Neural progenitor cell (in vitro differentiated cells): ENCODE measurements around the gene OAS3.

Experiments used
- EZH2 ChIP-seq: fragments of 200-600 bp; sonication (generic); IDR thresholded peaks from 2 replicates; pipeline ENCODE4 v1.6.1; 2017; ENCODE audit warnings: antibody characterized with exemption, mild to moderate bottlenecking, moderate library complexity
- EZH2phosphoT487 ChIP-seq: fragments of 200-600 bp; sonication (generic); IDR thresholded peaks from 2 replicates; pipeline ENCODE4 v1.6.1; 2017; ENCODE audit warnings: antibody characterized with exemption
- TF ChIP-seq, protein P1 (sequence below): fragments of 200-600 bp; sonication (generic); IDR thresholded peaks from 2 replicates; pipeline ENCODE4 v1.5.1; 2017; ENCODE audit warnings: antibody characterized with exemption, mild to moderate bottlenecking

DNA sequence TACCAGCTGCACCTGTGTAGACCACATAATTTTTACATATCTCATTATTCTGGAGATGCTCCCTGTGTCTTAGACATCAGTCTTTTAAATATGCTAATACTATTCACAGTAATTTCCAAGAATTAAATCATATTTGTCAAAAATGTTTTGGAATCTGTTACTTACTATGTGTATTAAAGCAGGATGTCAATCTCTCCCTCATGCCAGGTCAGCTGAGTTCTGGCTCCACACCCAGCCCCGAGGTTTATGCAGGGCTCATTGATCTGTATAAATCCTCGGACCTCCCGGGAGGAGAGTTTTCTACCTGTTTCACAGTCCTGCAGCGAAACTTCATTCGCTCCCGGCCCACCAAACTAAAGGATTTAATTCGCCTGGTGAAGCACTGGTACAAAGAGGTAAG lies 67.9 kb downstream of the OAS3 start:
- TF ChIP-seq, protein P1, sequence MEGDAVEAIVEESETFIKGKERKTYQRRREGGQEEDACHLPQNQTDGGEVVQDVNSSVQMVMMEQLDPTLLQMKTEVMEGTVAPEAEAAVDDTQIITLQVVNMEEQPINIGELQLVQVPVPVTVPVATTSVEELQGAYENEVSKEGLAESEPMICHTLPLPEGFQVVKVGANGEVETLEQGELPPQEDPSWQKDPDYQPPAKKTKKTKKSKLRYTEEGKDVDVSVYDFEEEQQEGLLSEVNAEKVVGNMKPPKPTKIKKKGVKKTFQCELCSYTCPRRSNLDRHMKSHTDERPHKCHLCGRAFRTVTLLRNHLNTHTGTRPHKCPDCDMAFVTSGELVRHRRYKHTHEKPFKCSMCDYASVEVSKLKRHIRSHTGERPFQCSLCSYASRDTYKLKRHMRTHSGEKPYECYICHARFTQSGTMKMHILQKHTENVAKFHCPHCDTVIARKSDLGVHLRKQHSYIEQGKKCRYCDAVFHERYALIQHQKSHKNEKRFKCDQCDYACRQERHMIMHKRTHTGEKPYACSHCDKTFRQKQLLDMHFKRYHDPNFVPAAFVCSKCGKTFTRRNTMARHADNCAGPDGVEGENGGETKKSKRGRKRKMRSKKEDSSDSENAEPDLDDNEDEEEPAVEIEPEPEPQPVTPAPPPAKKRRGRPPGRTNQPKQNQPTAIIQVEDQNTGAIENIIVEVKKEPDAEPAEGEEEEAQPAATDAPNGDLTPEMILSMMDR, result no peak
- TF ChIP-seq EZH2, result no peak
- no peak for TF ChIP-seq EZH2phosphoT487
